SIG-M5 treated with dmso at 0.1 percent for 504 hours (cell line): ENCODE results near the gene POLR1E.

ENCODE experiments used
- DNase-seq: peaks from one replicate; lab custom pipeline; 2025; ENCODE audit not compliant: unreplicated experiment; lab: John Stamatoyannopoulos, UW

The POLR1E gene

GRCh38 chr9:37531699-37532098 lies 46.0 kb downstream of the POLR1E start:
- DNase-seq, result no peak

DNA sequence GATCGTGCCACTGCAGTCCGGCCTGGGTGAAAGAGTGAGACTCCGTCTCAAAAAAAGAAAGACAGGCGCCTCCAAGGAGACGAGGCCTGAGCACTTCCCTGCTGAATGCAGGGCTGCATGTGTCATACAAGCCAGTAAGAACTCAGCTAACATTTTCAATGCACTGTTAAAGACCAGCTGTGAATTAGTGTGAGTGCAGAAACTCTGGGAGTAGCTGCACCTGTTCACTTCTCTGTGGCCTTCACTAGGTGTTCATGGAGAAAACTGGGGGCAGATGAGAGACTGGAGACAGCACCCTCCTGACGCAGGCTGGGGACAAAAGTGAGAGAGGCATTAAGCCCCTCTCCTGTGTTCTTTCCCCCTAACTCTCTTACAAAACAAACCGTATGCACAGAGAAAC lies 48.7 kb downstream of the POLR1E start:
- DNase-seq, result no peak

DNA sequence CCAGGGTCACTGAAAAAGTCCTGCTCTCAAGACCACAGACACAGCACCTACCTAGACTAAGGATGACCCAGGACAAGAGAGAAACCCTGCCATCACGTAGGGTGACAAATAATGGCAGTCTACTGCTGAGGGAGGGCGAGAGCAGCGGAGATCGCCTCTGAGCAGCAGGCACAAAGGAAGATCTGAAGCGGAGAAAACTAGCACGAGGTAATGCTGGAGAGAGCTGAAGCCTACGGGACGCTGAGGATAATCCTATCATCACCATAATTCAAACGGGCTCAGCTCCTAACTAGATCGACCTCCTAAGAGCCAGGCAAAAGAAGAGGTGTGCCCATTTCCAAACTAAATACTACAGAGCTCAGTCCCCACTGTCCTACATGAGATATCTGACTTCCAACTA lies 49.2 kb downstream of the POLR1E start:
- no peak for DNase-seq

DNA sequence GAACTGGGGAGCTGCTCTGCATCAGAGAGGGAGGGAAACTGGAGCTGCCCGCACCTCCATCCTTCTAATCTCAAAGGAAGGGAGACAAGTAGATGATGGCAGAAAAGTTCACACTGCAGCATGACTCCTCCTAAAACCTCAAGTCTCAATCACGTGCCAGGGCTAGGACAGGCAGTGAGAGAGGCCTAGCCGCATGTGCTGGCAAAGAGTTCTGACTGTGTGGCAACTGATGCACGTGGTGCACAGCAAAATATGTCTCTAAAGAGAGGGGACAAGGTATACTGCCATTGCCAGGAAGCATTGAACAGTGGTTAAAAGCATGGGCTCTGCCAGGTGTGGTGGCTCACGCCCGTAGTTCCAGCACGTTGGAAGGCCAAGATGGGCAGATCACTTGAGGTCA lies 52.4 kb downstream of the POLR1E start:
- no peak for DNase-seq

DNA sequence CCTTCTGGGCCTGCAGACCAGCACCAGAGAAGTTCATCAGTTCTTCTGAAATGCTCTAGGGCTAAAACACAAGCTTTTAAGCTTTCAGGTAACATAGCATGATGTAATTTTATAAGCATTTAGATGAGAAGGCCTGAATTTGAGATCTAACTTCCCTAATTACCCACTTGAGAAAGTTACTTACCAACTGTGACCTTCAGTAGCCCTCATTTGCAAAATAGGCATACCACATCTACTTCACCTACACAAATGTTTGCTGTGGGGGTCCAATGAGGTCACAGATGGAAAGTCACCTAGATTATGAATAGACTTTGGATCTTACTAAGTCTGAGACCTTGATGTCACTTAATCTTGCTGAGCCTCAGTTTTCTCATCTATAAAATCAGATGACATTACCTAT lies 53.9 kb downstream of the POLR1E start:
- no peak for DNase-seq

GRCh38 chr9:37540634-37541033 lies 54.9 kb downstream of the POLR1E start:
- no peak for DNase-seq

GRCh38 chr9:37541465-37541864 lies 55.7 kb downstream of the POLR1E start:
- no peak for DNase-seq

DNA sequence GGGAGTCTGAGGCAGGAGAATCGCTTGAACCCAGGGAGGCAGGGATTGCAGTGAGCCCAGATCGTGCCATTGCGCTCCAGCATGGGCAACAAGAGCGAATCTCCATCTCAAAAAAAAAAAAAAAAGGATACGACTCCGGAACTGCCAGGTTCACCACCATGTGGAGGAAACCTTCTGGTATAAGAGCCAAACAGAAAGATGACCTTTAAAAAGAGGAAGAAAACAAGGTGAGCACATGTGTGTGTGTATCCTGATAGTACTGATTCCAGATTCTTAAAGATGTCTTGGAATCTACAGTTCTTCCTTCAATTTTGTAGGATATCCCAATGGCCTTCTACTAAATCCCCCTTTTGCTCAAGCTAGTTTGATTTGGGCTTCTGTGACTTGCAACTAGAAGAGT lies 56.7 kb downstream of the POLR1E start:
- no peak for DNase-seq

DNA sequence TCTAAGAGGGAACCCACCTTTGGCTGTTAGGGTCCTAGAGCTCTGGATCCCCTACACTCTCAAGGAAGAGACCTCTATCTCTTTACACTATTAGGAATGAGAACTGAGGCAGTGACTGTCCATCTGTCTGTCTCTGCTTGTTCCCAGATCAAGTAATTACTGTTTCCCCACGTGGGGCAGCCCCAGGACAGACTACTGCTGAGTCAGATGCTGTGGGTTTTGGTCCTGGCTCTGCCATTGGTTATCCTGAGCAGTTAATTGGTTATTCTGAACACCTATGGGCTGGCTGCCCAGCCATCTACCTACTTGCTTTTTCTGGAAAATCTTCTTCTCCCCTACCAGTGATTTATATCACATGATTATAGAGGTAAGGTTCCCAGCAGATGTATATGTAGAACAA lies 57.1 kb downstream of the POLR1E start:
- no peak for DNase-seq

- DNase-seq, result no peak
Observed at GRCh38 chr9:37543468-37543867, 57.7 kb downstream of the POLR1E start.

DNA sequence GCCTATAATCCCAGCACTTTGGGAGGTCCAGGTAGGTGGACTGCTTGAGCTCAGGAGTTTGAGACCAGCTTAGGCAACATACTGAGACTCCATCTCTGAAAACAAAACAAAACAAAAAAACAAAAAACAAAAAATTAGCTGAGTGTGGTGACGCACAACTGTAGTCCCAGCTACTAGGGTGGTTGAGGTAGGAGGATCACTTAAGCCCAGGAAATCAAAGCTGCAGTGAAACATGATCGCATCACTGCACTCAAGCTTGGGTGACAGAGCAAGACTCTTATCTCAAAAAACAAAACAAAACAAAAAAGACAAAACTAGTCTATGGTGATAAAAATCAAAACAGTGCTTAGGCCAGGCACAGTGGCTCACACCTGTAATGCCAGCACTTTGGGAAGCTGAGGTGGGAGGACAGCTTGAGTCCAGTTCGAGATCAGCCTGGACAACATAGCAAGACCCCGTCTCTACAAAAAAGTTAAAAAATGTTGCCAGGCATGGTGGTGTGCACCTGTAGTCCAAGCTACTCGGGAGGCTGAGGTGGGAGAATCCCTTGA lies 61.7 kb downstream of the POLR1E start:
- DNase-seq, result no peak

DNA sequence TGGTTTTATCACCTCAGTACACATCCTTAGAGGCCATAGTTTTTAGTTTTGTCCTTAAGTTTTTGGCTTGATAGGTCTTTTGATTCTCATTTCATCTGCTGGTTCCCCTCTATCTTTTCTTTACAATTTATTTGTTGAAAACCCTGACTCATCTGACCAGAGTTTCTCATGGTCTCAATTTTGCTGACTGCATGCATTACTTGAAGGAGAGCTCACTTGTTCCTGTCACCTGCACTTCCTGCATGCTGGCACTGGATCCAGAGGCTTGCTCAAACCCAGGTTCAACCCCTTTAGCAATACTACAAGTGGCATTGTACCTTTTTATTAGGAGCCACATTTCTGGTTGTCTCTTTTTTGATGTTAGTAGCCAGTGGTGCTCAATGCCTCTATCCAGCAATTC lies 63.8 kb downstream of the POLR1E start:
- DNase-seq, result no peak

GRCh38 chr9:37550781-37551180 lies 65.0 kb downstream of the POLR1E start:
- DNase-seq, result no peak

DNA sequence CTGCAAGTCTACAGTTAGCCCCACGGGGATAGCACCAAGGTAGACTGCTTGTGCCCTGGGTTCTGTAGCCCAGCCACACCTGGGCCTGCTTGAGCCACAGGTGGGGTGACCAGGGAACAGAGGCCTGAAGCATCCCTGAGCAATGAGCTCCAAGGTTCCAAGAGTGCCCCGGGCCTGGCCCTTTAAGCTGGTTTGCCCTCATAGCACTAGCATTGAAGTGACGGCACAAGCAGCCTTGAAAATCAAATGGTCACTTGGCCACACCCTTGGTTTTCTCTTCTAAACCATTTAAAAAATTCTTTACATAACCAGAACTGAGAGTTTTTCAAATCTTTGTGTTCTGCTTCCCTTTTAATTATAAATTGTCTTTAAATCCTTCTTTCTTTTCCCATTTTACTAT lies 65.7 kb downstream of the POLR1E start:
- DNase-seq, result no peak

DNA sequence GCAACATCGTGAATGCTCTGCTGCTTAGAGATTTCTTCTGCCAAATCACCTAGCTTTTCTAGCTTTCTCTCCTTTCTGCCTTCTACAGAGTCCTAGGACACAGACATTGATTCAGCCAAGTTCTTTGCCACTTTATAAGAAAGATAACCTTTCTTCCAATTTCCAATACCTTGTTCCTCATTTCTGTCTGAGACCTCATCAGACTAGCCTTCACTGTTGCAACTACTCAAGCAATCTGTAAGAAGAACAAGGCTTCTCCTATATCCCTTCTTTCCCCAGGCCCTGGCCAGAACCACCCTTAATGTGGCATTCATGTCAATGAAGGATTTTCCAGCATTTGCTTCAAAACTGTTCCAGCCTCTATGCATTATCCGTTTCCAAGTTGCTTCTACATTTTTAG lies 66.1 kb downstream of the POLR1E start:
- peak; percentile 21 for DNase-seq
